Thyroid gland (tissue), 4 donors: ENCODE measurements around the gene BIRC3. TPM values are rescaled to one million over a fixed set of nuclear protein-coding genes. Genes with fewer than 3 reads are reported as not detected.

Experiments used
- DNase-seq, 2 donors: peaks; one replicate each; pipeline ENCODE4 v3.0.0-alpha.2; 2019
- H3K27ac ChIP-seq, 3 donors: fragments of 200-600 bp; sonication (generic); 1 replicate in 2 of 3; 2 replicates in 1 of 3; pipeline ENCODE4 v1.5.1; 2016 to 2019; ENCODE audit warnings: mild to moderate bottlenecking in 1 of 3, moderate library complexity in 1 of 3
- H3K27me3 ChIP-seq: fragments of 200-600 bp; sonication (generic); one replicate; pipeline ENCODE4 v1.5.1; 2019
- H3K36me3 ChIP-seq, 2 donors: fragments of 200-600 bp; sonication (generic); one replicate each; pipeline ENCODE4 v1.5.1; 2016 to 2019
- H3K4me1 ChIP-seq, 2 donors: fragments of 200-600 bp; sonication (generic); one replicate each; pipeline ENCODE4 v1.5.1; 2017 to 2019
- H3K4me3 ChIP-seq, 3 donors: fragments of 200-600 bp; sonication (generic); replicated peaks in 1 of 3; 1 replicate in 2 of 3; 2 replicates in 1 of 3; pipeline ENCODE4 v1.5.1; 2016; ENCODE audit warnings: mild to moderate bottlenecking in 1 of 3
- H3K9me3 ChIP-seq: fragments of 200-600 bp; sonication (generic); one replicate; pipeline ENCODE4 v1.5.1; 2017
- POLR2A ChIP-seq, 2 donors: fragments of 450-650 bp; IDR thresholded peaks; one replicate each; pipeline ENCODE4 v1.6.1; 2017; ENCODE audit warnings: antibody characterized with exemption in 2 of 2, mild to moderate bottlenecking in 2 of 2, moderate library complexity in 1 of 2
- WGBS, 2 donors: methylation state at CpG; one replicate each; pipeline ENCODE4 v1.1.5; 2017; 5-methylcytosine and 5-hydroxymethylcytosine counted together
- intact Hi-C: fragments of 100-400 bp; cut with DNase I; formaldehyde crosslinking; loops from one replicate; pipeline ENCODE4 v1.15.1; 2023
- total RNA-seq, 4 donors: library from RNA; depleted of rRNA; stranded (reverse); fragments of >200 nt; gene quantifications; one replicate each; pipeline ENCODE4 v1.2.3, GENCODE V29; 2016
- TF ChIP-seq, protein P1 (sequence below), 6 experiments: fragments of 200-600 bp in 3 of 6; fragments of 450-650 bp in 3 of 6; sonication (generic) in 3 of 6; IDR thresholded peaks; one replicate each; pipeline ENCODE4 v1.5.1; 2016 to 2019; ENCODE audit warnings: antibody characterized with exemption in 6 of 6, mild to moderate bottlenecking in 2 of 6, inconsistent platforms in 1 of 6, moderate library complexity in 1 of 6

The BIRC3 gene
- total RNA-seq, 4 donors from 2014 or later = 2.0 to 6.0 (median 4.1) TPM

DNA sequence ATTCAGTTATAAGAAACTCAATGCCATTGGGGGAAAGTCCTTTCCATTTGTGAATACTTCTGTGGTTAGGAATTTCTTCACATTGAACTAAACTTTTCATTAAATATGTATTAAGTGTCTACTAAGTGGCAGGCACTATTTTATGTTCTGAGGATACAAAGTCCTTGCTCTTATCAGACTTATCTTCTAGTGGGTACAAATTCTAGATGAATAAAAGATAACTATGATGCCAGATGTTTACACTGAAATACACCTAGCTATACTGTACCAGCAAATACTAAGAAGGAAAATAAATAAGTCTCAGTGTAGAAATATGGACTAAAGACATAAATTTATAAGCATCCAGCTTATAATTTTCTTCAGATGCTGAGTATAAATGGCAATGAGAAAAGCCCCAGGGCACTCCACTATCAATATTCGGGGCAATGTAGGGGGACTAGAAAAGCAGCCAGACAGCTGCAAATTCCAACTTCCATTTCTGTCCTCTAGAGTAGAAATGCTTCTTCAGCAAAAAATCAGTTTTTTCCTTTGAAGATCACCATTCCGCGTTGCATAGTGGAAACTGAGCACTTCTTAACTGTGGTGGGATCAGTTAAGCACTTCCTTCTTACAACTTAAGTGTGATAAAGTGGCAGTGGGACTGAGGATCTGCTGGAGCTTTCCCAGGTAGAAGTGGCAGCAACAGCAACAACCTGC lies 11.8 kb upstream of the BIRC3 start:
- H3K4me3 ChIP-seq = no peak overlapping the region
- H3K9me3 ChIP-seq = no peaks in the 10 kb centered on the region
- TF ChIP-seq, protein P1, sequence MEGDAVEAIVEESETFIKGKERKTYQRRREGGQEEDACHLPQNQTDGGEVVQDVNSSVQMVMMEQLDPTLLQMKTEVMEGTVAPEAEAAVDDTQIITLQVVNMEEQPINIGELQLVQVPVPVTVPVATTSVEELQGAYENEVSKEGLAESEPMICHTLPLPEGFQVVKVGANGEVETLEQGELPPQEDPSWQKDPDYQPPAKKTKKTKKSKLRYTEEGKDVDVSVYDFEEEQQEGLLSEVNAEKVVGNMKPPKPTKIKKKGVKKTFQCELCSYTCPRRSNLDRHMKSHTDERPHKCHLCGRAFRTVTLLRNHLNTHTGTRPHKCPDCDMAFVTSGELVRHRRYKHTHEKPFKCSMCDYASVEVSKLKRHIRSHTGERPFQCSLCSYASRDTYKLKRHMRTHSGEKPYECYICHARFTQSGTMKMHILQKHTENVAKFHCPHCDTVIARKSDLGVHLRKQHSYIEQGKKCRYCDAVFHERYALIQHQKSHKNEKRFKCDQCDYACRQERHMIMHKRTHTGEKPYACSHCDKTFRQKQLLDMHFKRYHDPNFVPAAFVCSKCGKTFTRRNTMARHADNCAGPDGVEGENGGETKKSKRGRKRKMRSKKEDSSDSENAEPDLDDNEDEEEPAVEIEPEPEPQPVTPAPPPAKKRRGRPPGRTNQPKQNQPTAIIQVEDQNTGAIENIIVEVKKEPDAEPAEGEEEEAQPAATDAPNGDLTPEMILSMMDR (IDR thresholded peaks at IDR 0.05) = no peak
- TF ChIP-seq POLR2A (IDR thresholded peaks at IDR 0.05) = no peak
- no peaks in the 10 kb centered on the region for H3K36me3 ChIP-seq
- DNase-seq = no peak
- no peak overlapping the region for H3K27ac ChIP-seq
- intact Hi-C loops = no loop called here
- WGBS, 2 donors = 20 to 28% methylated on average over 3 of the region's 3 CpGs
- no peaks in the 10 kb centered on the region for H3K27me3 ChIP-seq
- H3K4me1 ChIP-seq = peaks cover 0 to 11% of the 10 kb centered on the region in 2 donors

DNA sequence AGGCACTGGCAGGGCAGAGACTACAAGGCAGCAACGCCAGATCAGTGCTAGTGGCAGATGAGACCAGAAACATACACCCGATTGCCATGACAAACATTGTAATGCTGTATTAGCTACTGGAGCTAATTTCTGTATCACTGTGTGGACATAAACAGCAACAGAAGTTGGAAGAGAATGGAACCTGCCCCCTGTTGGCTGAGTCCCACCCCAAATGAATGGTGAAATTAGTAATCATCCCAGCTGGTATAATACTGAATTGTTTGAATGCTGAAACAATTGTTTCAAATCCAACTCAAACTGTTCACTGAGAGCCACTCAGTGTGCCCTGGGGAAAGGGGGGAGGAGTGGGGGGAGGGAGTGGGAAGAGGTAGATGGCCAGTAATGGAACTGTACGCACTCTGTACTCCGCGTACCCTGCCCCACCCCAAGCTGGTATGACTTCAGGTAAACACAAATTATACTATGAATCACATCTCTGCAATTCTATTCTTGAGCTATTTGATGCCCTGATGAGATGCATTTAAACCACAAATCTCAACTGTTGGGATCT lies 11.2 kb upstream of the BIRC3 start:
- H3K36me3 ChIP-seq = no peaks in the 10 kb centered on the region
- H3K27me3 ChIP-seq = no peaks in the 10 kb centered on the region
- TF ChIP-seq POLR2A (IDR thresholded peaks at IDR 0.05) = no peak
- TF ChIP-seq, protein P1 (IDR thresholded peaks at IDR 0.05) = no peak
- no peak overlapping the region for H3K27ac ChIP-seq
- H3K4me1 ChIP-seq = peaks cover 0 to 11% of the 10 kb centered on the region in 2 donors
- H3K9me3 ChIP-seq = no peaks in the 10 kb centered on the region
- DNase-seq = peak in 1 of 2 donors; percentile 25
- intact Hi-C loops = no loop called here
- 59 to 68% methylated on average over 5 of the region's 5 CpGs for WGBS, 2 donors
- no peak overlapping the region for H3K4me3 ChIP-seq

DNA sequence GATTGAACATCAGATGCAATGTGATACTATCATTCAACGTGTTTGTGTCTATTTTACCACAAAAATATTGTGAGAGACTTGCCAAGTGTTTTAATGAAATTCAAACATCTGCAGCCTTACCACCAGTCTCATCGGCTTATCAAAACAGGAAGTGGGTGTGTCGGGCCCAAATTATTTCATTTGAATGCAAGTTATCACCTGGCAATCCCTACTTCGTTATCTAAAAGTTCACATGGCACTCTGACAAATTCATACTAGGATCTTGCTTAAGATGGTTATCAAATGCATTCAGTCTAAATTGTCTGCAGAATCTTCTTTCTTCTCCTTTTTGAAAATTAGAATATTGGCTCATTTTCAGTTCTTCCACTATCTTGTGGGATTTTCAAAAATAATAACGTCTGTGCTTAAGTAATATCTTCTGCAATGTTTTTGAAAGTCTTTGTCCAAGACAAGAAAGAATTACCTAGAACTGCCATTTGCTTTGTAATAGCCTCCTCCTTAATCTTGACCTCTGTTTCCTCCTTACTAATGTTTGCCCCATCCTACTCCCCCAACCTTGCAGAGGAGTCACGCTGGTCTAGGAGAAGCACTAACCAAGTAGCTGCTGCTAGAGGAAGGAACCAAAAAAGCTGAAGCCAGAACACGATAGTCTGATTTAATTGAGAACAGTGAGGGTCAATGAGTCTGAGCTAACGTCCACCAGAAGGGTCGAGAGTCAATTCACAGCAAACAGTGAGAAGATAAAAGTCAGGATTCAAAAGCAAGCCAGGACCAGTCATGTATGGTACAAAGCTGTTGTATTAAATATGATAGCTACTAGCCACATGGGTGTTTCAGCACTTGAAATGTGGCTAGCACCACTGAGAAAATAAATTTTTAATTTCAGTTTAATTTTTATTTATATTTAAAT lies 10.2 kb upstream of the BIRC3 start:
- no peaks in the 10 kb centered on the region for H3K36me3 ChIP-seq
- H3K27ac ChIP-seq = no peak overlapping the region
- intact Hi-C loops = no loop called here
- no peak for DNase-seq
- no peaks in the 10 kb centered on the region for H3K27me3 ChIP-seq
- H3K4me3 ChIP-seq = no peak overlapping the region
- H3K4me1 ChIP-seq = peaks cover 0 to 11% of the 10 kb centered on the region in 2 donors
- 59 to 64% methylated on average over 9 of the region's 9 CpGs for WGBS, 2 donors
- TF ChIP-seq, protein P1 (IDR thresholded peaks at IDR 0.05) = no peak
- no peak for TF ChIP-seq POLR2A (IDR thresholded peaks at IDR 0.05)
- H3K9me3 ChIP-seq = no peaks in the 10 kb centered on the region

DNA sequence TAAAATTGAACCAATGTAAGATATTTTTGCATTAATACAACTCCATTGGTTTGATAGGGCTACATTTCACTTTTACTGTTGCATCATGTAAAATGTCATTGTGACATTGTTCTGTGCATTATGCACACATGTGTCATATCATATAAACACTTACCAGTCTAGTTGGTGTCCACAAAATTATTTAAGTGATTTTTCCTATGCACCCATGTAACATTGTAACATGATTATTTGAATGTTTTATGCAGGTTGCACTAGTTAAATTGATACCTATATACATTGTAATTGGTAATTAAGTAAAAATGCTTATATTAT lies 9.6 kb upstream of the BIRC3 start:
- intact Hi-C loops = no loop called here
- TF ChIP-seq, protein P1 (IDR thresholded peaks at IDR 0.05) = no peak
- TF ChIP-seq POLR2A (IDR thresholded peaks at IDR 0.05) = no peak

More for the DNA sequence above, 9.6 kb upstream of the BIRC3 start:
- no peak overlapping the region for H3K4me3 ChIP-seq
- no peak overlapping the region for H3K27ac ChIP-seq
- no peaks in the 10 kb centered on the region for H3K27me3 ChIP-seq
- no peaks in the 10 kb centered on the region for H3K36me3 ChIP-seq
- H3K9me3 ChIP-seq = no peaks in the 10 kb centered on the region
- H3K4me1 ChIP-seq = peaks cover 0 to 11% of the 10 kb centered on the region in 2 donors
- DNase-seq = no peak
